H9 (cell line): Measurements from ENCODE around the gene DGUOK. TPM values are rescaled to one million over a fixed set of nuclear protein-coding genes. Genes with fewer than 3 reads are reported as not detected.

Experiments used
- DNase-seq: peaks from one replicate; pipeline ENCODE4 v3.0.0-alpha.2; 2017
- H2AFZ ChIP-seq: one replicate; pipeline ENCODE4 v1.6.1; 2013; ENCODE audit warnings: mild to moderate bottlenecking, low read length, control low read depth, moderate library complexity
- H2AK5ac ChIP-seq: 2 replicates; pipeline ENCODE4 v1.6.1; 2013; ENCODE audit warnings: low read length, control low read depth, mixed read lengths; ENCODE audit not compliant: insufficient read length
- H2BK120ac ChIP-seq: one replicate; pipeline ENCODE4 v1.6.1; 2013; ENCODE audit warnings: low read depth, mild to moderate bottlenecking, low read length, control low read depth, inconsistent platforms; ENCODE audit not compliant: poor library complexity, severe bottlenecking
- H2BK12ac ChIP-seq: 2 replicates; pipeline ENCODE4 v1.6.1; 2013; ENCODE audit warnings: low read length, control low read depth, mixed read lengths, low read depth; ENCODE audit not compliant: insufficient read length
- H2BK15ac ChIP-seq: 2 replicates; pipeline ENCODE4 v1.6.1; 2013; ENCODE audit warnings: low read depth, low read length, control low read depth
- H2BK20ac ChIP-seq: one replicate; pipeline ENCODE4 v1.6.1; 2013; ENCODE audit warnings: low read depth, mild to moderate bottlenecking, low read length, control low read depth, inconsistent platforms; ENCODE audit not compliant: poor library complexity, severe bottlenecking
- H2BK5ac ChIP-seq: 2 replicates; pipeline ENCODE4 v1.6.1; 2013; ENCODE audit warnings: low read length, control low read depth, mixed read lengths; ENCODE audit not compliant: insufficient read length
- H3K14ac ChIP-seq: 2 replicates; pipeline ENCODE4 v1.6.1; 2013; ENCODE audit warnings: low read length, control low read depth; ENCODE audit not compliant: insufficient read depth
- H3K18ac ChIP-seq: 2 replicates; pipeline ENCODE4 v1.6.1; 2013; ENCODE audit warnings: low read depth, mild to moderate bottlenecking, mixed read lengths, low read length, control low read depth; ENCODE audit not compliant: insufficient read length
- H3K23ac ChIP-seq: 2 replicates; pipeline ENCODE4 v1.6.1; 2013; ENCODE audit warnings: low read length, control low read depth, mixed read lengths, low read depth; ENCODE audit not compliant: insufficient read length
- H3K23me2 ChIP-seq: 2 replicates; pipeline ENCODE4 v1.6.1; 2013; ENCODE audit warnings: low read depth, mild to moderate bottlenecking, mixed read lengths, low read length, control low read depth; ENCODE audit not compliant: insufficient read length, poor library complexity, severe bottlenecking
- H3K27ac ChIP-seq: 2 replicates; pipeline ENCODE4 v1.5.1; 2013; ENCODE audit warnings: low read length, control low read depth, mixed read lengths, low read depth; ENCODE audit not compliant: insufficient read length
- H3K27me3 ChIP-seq: 2 replicates; pipeline ENCODE4 v1.6.1; 2013; ENCODE audit warnings: low read length, control low read depth, inconsistent platforms; ENCODE audit not compliant: insufficient read depth
- H3K4ac ChIP-seq: 2 replicates; pipeline ENCODE4 v1.6.1; 2013; ENCODE audit warnings: low read depth, mild to moderate bottlenecking, control low read depth, inconsistent platforms, low read length, moderate library complexity
- H3K4me1 ChIP-seq: 2 replicates; pipeline ENCODE4 v1.6.1; 2013; ENCODE audit warnings: low read length, control low read depth, inconsistent platforms; ENCODE audit not compliant: insufficient read depth
- H3K4me2 ChIP-seq: 2 replicates; pipeline ENCODE4 v1.6.1; 2013; ENCODE audit warnings: low read length, control low read depth, mixed read lengths; ENCODE audit not compliant: insufficient read length, insufficient read depth
- H3K56ac ChIP-seq: 2 replicates; pipeline ENCODE4 v1.6.1; 2013; ENCODE audit warnings: low read depth, mild to moderate bottlenecking, mixed read lengths, low read length, control low read depth; ENCODE audit not compliant: insufficient read length
- H3K79me1 ChIP-seq: 2 replicates; pipeline ENCODE4 v1.6.1; 2013; ENCODE audit warnings: low read depth, mild to moderate bottlenecking, moderate library complexity, low read length, control low read depth, inconsistent platforms; ENCODE audit not compliant: insufficient read depth, poor library complexity, severe bottlenecking
- H3K79me2 ChIP-seq: 2 replicates; pipeline ENCODE4 v1.6.1; 2013; ENCODE audit warnings: low read length, control low read depth, inconsistent platforms; ENCODE audit not compliant: insufficient read depth
- H3K9ac ChIP-seq: 2 replicates; pipeline ENCODE4 v1.6.1; 2013; ENCODE audit warnings: low read length, control low read depth, mixed read lengths; ENCODE audit not compliant: insufficient read length; ENCODE audit errors: extremely low read depth
- H3K9me3 ChIP-seq: one replicate; pipeline ENCODE4 v1.6.1; 2013; ENCODE audit warnings: low read depth, low read length, inconsistent platforms; ENCODE audit not compliant: control insufficient read depth
- H3T11ph ChIP-seq: one replicate; pipeline ENCODE4 v1.6.1; 2013; ENCODE audit warnings: mild to moderate bottlenecking, low read length, control low read depth, inconsistent platforms
- H4K20me1 ChIP-seq: one replicate; pipeline ENCODE4 v1.6.1; 2013; ENCODE audit not compliant: control insufficient read depth, insufficient read length, insufficient read depth
- H4K5ac ChIP-seq: 2 replicates; pipeline ENCODE4 v1.6.1; 2013; ENCODE audit warnings: low read depth, mild to moderate bottlenecking, mixed read lengths, low read length, control low read depth; ENCODE audit not compliant: insufficient read length
- H4K8ac ChIP-seq: replicated peaks from 2 replicates; pipeline ENCODE4 v1.6.1; 2013; ENCODE audit warnings: low read length, control low read depth, mixed read lengths, low read depth; ENCODE audit not compliant: insufficient read length
- H4K91ac ChIP-seq: 2 replicates; pipeline ENCODE4 v1.6.1; 2013; ENCODE audit warnings: low read depth, mild to moderate bottlenecking, moderate library complexity, mixed read lengths, low read length, control low read depth; ENCODE audit not compliant: insufficient read length
- H3K27ac Mint-ChIP-seq, 3 experiments: 2 replicates in 2 of 3; 3 replicates in 1 of 3; pipeline ENCODE4 v1.8.0; 2020 to 2021; ENCODE audit warnings: mixed read lengths in 3 of 3, mild to moderate bottlenecking in 1 of 3, moderate library complexity in 1 of 3
- H3K27me3 Mint-ChIP-seq: 2 replicates; pipeline ENCODE4 v1.8.0; 2021; ENCODE audit warnings: low read depth, mild to moderate bottlenecking, moderate library complexity, mixed read lengths
- H3K36me3 Mint-ChIP-seq, 3 experiments: 2 replicates in 2 of 3; 3 replicates in 1 of 3; pipeline ENCODE4 v1.8.0; 2020 to 2021; ENCODE audit warnings: low read depth in 3 of 3, mixed read lengths in 3 of 3; ENCODE audit not compliant: insufficient read depth in 1 of 3
- H3K4me1 Mint-ChIP-seq, 2 experiments: 2 replicates each; pipeline ENCODE4 v1.8.0; 2020; ENCODE audit warnings: mixed read lengths in 2 of 2
- H3K4me3 Mint-ChIP-seq, 2 experiments: 2 replicates in 1 of 2; 3 replicates in 1 of 2; pipeline ENCODE4 v1.8.0; 2020 to 2021; ENCODE audit warnings: mild to moderate bottlenecking in 2 of 2, mixed read lengths in 2 of 2, moderate library complexity in 1 of 2
- H3K9me3 Mint-ChIP-seq, 2 experiments: 2 replicates in 1 of 2; 3 replicates in 1 of 2; pipeline ENCODE4 v1.8.0; 2020; ENCODE audit warnings: mild to moderate bottlenecking in 2 of 2, mixed read lengths in 2 of 2, moderate library complexity in 1 of 2
- WGBS: extraction: QIAGEN DNeasy Blood & Tissue Kit; methylation state at CpG from one replicate; pipeline ENCODE4 v1.1.7; 2013; ENCODE audit warnings: missing lambda C conversion rate, low lambda C conversion rate, mixed read lengths; ENCODE audit not compliant: insufficient read length; ENCODE audit errors: extremely low coverage; 5-methylcytosine and 5-hydroxymethylcytosine counted together
- total RNA-seq: library from RNA; stranded (reverse); gene quantifications from 2 replicates; pipeline ENCODE4 v1.2.1, GENCODE V29; 2021
- TF ChIP-seq, protein P1 (sequence below): fragments of 200-600 bp; sonication (generic); conservative IDR thresholded peaks from 3 replicates; pipeline ENCODE4 v1.8.0; 2021; ENCODE audit warnings: antibody characterized with exemption, mild to moderate bottlenecking

Gene DGUOK
- total RNA-seq, 1 experiment from 2014 or later: 98.5 TPM

DNA sequence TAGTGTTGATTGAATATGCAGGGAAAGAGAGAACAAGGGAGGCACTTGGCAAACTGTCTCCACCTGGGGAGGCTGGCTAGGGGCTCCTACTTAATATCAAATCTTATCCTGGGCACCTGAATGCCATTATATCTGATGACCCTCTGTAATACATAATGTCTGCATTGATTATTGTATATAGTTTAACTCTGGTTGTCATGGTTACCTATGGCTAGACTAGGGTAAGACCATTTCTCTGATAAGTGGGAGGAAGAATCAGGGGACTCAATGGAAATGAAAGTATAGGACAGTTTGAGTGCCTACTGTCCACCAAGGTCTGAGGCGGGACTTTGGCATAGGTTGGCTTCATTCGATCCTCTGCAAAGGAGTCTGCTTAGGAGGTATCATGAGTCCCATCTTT is 50.8 kb downstream of the DGUOK start:
- DNase-seq: no peak
- Mint-ChIP-seq H3K27ac (no peak overlapping the region), H3K4me3 (no peak overlapping the region; a peak in 1 of 5 replicates), H3K36me3 (no peaks in the 10 kb centered on the region), H3K4me1 (peaks cover 26 to 32% of the 10 kb centered on the region in 2 experiments), H3K27me3 (peaks cover 62% of the 10 kb centered on the region), H3K9me3 (no peaks in the 10 kb centered on the region)
- H2BK5ac ChIP-seq: no peak overlapping the region
- H4K5ac ChIP-seq: no peak overlapping the region
- H3K18ac ChIP-seq: no peak overlapping the region
- H3K14ac ChIP-seq: no peak overlapping the region; the same call in 1 of the 2 replicates
- no peaks in the 10 kb centered on the region for H3K79me1 ChIP-seq
- H2BK120ac ChIP-seq: no peak overlapping the region
- no peaks in the 10 kb centered on the region for H3K79me2 ChIP-seq
- H3T11ph ChIP-seq: no peak overlapping the region
- no peak overlapping the region for H2AK5ac ChIP-seq
- no peak overlapping the region for H3K9ac ChIP-seq
- H3K27ac ChIP-seq: no peak overlapping the region
- WGBS: no CpG with 5 or more reads among the region's 2 CpGs
- no peak overlapping the region for H3K4ac ChIP-seq
- no peaks in the 10 kb centered on the region for H3K9me3 ChIP-seq
- no peak overlapping the region for H4K91ac ChIP-seq
- no peak overlapping the region for H2BK12ac ChIP-seq
- H2AFZ ChIP-seq: no peak overlapping the region
- no peak overlapping the region for H2BK20ac ChIP-seq
- no peak overlapping the region for H2BK15ac ChIP-seq
- H3K23ac ChIP-seq: no peak overlapping the region
- peaks cover 8% of the 10 kb centered on the region for H3K23me2 ChIP-seq
- TF ChIP-seq, protein P1, sequence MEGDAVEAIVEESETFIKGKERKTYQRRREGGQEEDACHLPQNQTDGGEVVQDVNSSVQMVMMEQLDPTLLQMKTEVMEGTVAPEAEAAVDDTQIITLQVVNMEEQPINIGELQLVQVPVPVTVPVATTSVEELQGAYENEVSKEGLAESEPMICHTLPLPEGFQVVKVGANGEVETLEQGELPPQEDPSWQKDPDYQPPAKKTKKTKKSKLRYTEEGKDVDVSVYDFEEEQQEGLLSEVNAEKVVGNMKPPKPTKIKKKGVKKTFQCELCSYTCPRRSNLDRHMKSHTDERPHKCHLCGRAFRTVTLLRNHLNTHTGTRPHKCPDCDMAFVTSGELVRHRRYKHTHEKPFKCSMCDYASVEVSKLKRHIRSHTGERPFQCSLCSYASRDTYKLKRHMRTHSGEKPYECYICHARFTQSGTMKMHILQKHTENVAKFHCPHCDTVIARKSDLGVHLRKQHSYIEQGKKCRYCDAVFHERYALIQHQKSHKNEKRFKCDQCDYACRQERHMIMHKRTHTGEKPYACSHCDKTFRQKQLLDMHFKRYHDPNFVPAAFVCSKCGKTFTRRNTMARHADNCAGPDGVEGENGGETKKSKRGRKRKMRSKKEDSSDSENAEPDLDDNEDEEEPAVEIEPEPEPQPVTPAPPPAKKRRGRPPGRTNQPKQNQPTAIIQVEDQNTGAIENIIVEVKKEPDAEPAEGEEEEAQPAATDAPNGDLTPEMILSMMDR: no peak
- no peak overlapping the region for H3K4me2 ChIP-seq
- H4K8ac ChIP-seq: no peak overlapping the region
- peaks cover 12% of the 10 kb centered on the region; the same call in 1 of the 2 replicates for H3K27me3 ChIP-seq
- H3K4me1 ChIP-seq: 0 out of 2 replicates have a peak, but pooled peaks cover 3% of the 10 kb centered on the region
- H3K56ac ChIP-seq: no peak overlapping the region
- H4K20me1 ChIP-seq: no peaks in the 10 kb centered on the region
